ENCODE measurements around the gene CASP10. TPM values are rescaled to one million over a fixed set of nuclear protein-coding genes. Genes with fewer than 3 reads are reported as not detected.
"Not testable (repeated sequence)": the region's sequence is repeated elsewhere in the genome, so short reads cannot be mapped to it uniquely, and the experiment has no call there.

CASP10 gene
- total RNA-seq, 2 donors from 2014 or later = 10.3 to 12.3 TPM

GRCh38 chr2:201237486-201238123 is 54.7 kb downstream of the CASP10 start:
- ATAC-seq (ENCODE audit: insufficient number of reproducible peaks, low FRiP score, low read depth) = no peak

GRCh38 chr2:201239167-201239935 is 56.4 kb downstream of the CASP10 start:
- H3K27me3 ChIP-seq (replicated peaks; ENCODE audit: insufficient read depth); H3K9me3 ChIP-seq; DNase-seq (ENCODE audit: low spot score); H3K4me3 ChIP-seq; ATAC-seq (ENCODE audit: insufficient number of reproducible peaks, low FRiP score, low read depth); H3K36me3 ChIP-seq; H3K27ac ChIP-seq: not testable (repeated sequence)
- peaks cover 7 to 19% of the 10 kb centered on the region in 2 donors for H3K4me1 ChIP-seq (ENCODE audit: control insufficient read depth in 1 of 2, low read depth in 2 of 2)

More at GRCh38 chr2:201237486-201238123, 54.7 kb downstream of the CASP10 start:
- peaks cover 7 to 19% of the 10 kb centered on the region in 2 donors for H3K4me1 ChIP-seq (ENCODE audit: control insufficient read depth in 1 of 2, low read depth in 2 of 2)
- H3K27ac ChIP-seq = no peak overlapping the region
- no peaks in the 10 kb centered on the region for H3K9me3 ChIP-seq
- H3K4me3 ChIP-seq = no peak overlapping the region
- H3K36me3 ChIP-seq = no peaks in the 10 kb centered on the region
- DNase-seq (ENCODE audit: low spot score) = no peak
- H3K27me3 ChIP-seq (replicated peaks; ENCODE audit: insufficient read depth) = no peaks in the 10 kb centered on the region
- TF ChIP-seq, protein P1, sequence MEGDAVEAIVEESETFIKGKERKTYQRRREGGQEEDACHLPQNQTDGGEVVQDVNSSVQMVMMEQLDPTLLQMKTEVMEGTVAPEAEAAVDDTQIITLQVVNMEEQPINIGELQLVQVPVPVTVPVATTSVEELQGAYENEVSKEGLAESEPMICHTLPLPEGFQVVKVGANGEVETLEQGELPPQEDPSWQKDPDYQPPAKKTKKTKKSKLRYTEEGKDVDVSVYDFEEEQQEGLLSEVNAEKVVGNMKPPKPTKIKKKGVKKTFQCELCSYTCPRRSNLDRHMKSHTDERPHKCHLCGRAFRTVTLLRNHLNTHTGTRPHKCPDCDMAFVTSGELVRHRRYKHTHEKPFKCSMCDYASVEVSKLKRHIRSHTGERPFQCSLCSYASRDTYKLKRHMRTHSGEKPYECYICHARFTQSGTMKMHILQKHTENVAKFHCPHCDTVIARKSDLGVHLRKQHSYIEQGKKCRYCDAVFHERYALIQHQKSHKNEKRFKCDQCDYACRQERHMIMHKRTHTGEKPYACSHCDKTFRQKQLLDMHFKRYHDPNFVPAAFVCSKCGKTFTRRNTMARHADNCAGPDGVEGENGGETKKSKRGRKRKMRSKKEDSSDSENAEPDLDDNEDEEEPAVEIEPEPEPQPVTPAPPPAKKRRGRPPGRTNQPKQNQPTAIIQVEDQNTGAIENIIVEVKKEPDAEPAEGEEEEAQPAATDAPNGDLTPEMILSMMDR (IDR thresholded peaks at IDR 0.05) = no peak

GRCh38 chr2:201242571-201243277 is 59.8 kb downstream of the CASP10 start:
- H3K27me3 ChIP-seq (replicated peaks; ENCODE audit: insufficient read depth) = no peaks in the 10 kb centered on the region
- TF ChIP-seq, protein P1 (IDR thresholded peaks at IDR 0.05) = no peak
- no peaks in the 10 kb centered on the region for H3K36me3 ChIP-seq
- H3K9me3 ChIP-seq = no peaks in the 10 kb centered on the region
- ATAC-seq (ENCODE audit: insufficient number of reproducible peaks, low FRiP score, low read depth) = no peak
- peaks cover 0 to 1% of the 10 kb centered on the region in 2 donors for H3K4me1 ChIP-seq (ENCODE audit: control insufficient read depth in 1 of 2, low read depth in 2 of 2)
- no peak for DNase-seq (ENCODE audit: low spot score)
- H3K27ac ChIP-seq = no peak overlapping the region
- no peak overlapping the region for H3K4me3 ChIP-seq

DNA sequence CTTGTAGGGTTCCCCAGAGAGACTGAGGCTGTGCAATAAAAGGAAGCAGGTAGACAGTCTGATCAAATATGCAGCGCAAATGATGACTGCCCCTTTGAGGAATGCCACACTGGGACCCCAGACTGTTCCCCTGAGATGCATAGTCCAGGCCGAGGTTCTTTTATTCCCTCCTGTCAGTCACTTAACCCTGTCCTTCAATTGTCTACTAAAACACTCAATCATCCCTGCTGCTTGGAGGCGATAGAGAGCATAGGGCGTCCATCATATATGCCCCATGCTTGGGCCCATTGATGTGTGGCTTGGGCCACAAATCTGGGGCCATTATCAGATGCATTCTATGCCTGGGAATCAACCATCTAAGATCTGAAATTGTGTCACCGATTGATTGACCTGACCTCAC is 61.9 kb downstream of the CASP10 start:
- DNase-seq (ENCODE audit: low spot score) (no peak), ATAC-seq (ENCODE audit: insufficient number of reproducible peaks, low FRiP score, low read depth) (no peak)
- Histone ChIP-seq H3K27me3 (replicated peaks; ENCODE audit: insufficient read depth) (no peaks in the 10 kb centered on the region), H3K4me3 (no peak overlapping the region), H3K9me3 (no peaks in the 10 kb centered on the region), H3K36me3 (no peaks in the 10 kb centered on the region), H3K4me1 (ENCODE audit: control insufficient read depth in 1 of 2, low read depth in 2 of 2) (no peaks in the 10 kb centered on the region), H3K27ac (no peak overlapping the region)
- TF ChIP-seq, protein P1 (IDR thresholded peaks at IDR 0.05) = no peak

- H3K9me3 ChIP-seq = no peaks in the 10 kb centered on the region
- DNase-seq (ENCODE audit: low spot score) (no peak), ATAC-seq (ENCODE audit: insufficient number of reproducible peaks, low FRiP score, low read depth) (no peak)
- TF ChIP-seq, protein P1 (IDR thresholded peaks at IDR 0.05) = no peak
- H3K4me1 ChIP-seq (ENCODE audit: control insufficient read depth in 1 of 2, low read depth in 2 of 2) = no peaks in the 10 kb centered on the region
- H3K36me3 ChIP-seq = no peaks in the 10 kb centered on the region
- H3K27me3 ChIP-seq (replicated peaks; ENCODE audit: insufficient read depth) = no peaks in the 10 kb centered on the region
- no peak overlapping the region for H3K27ac ChIP-seq
- no peak overlapping the region for H3K4me3 ChIP-seq
These were observed 63.3 kb downstream of the CASP10 start for GRCh38 chr2:201246280-201246679.
